GM12878 (cell line): ENCODE data around the gene RAPSN. TPM values are rescaled to one million over a fixed set of nuclear protein-coding genes. Genes with fewer than 3 reads are reported as not detected.

Experiments used
- ATAC-seq: fragments of 200-7000 bp; cut with Tn5 transposase; 3 replicates; pipeline ENCODE4 v1.9.1; 2020; ENCODE audit warnings: mild to moderate bottlenecking, moderate library complexity
- BruUV-seq: library from RNA; stranded (reverse); fragments of 400-500 nt; replicated peaks from 2 replicates; lab custom pipeline; 2021; lab: Mats Ljungman, UMichigan
- CTCF ChIA-PET: fragments of 300-600 bp; sonication (Branson Sonifier 250); formaldehyde crosslinking; extraction: SDS; loops from one replicate; lab custom pipeline; 2021; ENCODE audit warnings: inconsistent platforms; lab: Yijun Ruan, JAX
- POLR2A ChIA-PET: fragments of 350-600 bp; formaldehyde crosslinking; extraction: SDS; loops from one replicate; lab custom pipeline; 2021; ENCODE audit warnings: inconsistent platforms; lab: Charles Lee
- RAD21 ChIA-PET: fragments of 300-600 bp; sonication (Branson Sonifier 250); formaldehyde crosslinking; loops from one replicate; lab custom pipeline; 2023; ENCODE audit warnings: antibody characterized with exemption; ENCODE audit not compliant: unreplicated experiment; lab: Charles Lee
- SMC1A ChIA-PET: fragments of 300-600 bp; sonication (Branson Sonifier 250); formaldehyde crosslinking; loops from one replicate; lab custom pipeline; 2023; ENCODE audit not compliant: unreplicated experiment, uncharacterized antibody; lab: Charles Lee
- DNase-seq: peaks from one replicate; pipeline ENCODE4 v3.0.0-alpha.2; 2011; ENCODE audit warnings: low read depth, low spot score
- FAIRE-seq: peaks from 3 replicates; lab custom pipeline; 2011; peaks lifted over from hg19 to GRCh38; lab: Jason Lieb, UNC
- H2AFZ ChIP-seq: 2 replicates; pipeline ENCODE4 v1.6.0; 2011; ENCODE audit warnings: low read depth, low read length, control low read depth; ENCODE audit not compliant: control insufficient read depth
- H3K27ac ChIP-seq: 2 replicates; pipeline ENCODE4 v1.5.1; 2011; ENCODE audit warnings: control low read depth; ENCODE audit not compliant: control insufficient read depth, insufficient read depth
- H3K27me3 ChIP-seq, 2 experiments: replicated peaks in 1 of 2; 2 replicates each; pipeline versions ENCODE4 v1.6.0 to v1.6.1; 2011; ENCODE audit warnings: low read length in 1 of 2; ENCODE audit not compliant: control insufficient read depth in 2 of 2, insufficient read depth in 2 of 2
- H3K36me3 ChIP-seq, 2 experiments: 2 replicates each; pipeline ENCODE4 v1.5.1; 2011; ENCODE audit warnings: low read length in 1 of 2; ENCODE audit not compliant: control insufficient read depth in 2 of 2, insufficient read depth in 2 of 2
- H3K4me1 ChIP-seq: 2 replicates; pipeline ENCODE4 v1.6.1; 2011; ENCODE audit warnings: mild to moderate bottlenecking, low read length, moderate library complexity, mixed read lengths; ENCODE audit not compliant: control insufficient read depth, insufficient read depth
- H3K4me2 ChIP-seq: 2 replicates; pipeline ENCODE4 v1.6.0; 2011; ENCODE audit warnings: control low read depth; ENCODE audit not compliant: control insufficient read depth, insufficient read depth
- H3K4me3 ChIP-seq: fragments of 200-600 bp; sonication (generic); 2 replicates; pipeline ENCODE4 v1.5.1; 2016
- H3K79me2 ChIP-seq: 2 replicates; pipeline ENCODE4 v1.6.0; 2011; ENCODE audit warnings: low read length; ENCODE audit not compliant: control insufficient read depth, insufficient read depth
- H3K9ac ChIP-seq: 2 replicates; pipeline ENCODE4 v1.8.0; 2011; ENCODE audit warnings: low read length, control low read depth, mixed read lengths; ENCODE audit not compliant: control insufficient read depth, insufficient read depth
- H3K9me3 ChIP-seq: replicated peaks from 3 replicates; pipeline ENCODE4 v1.5.1; 2011; ENCODE audit warnings: mild to moderate bottlenecking, low read length; ENCODE audit not compliant: control insufficient read depth, insufficient read depth
- H4K20me1 ChIP-seq: 2 replicates; pipeline ENCODE4 v1.6.0; 2011; ENCODE audit not compliant: control insufficient read depth, insufficient read depth
- POLR2AphosphoS5 ChIP-seq: IDR thresholded peaks from 2 replicates; pipeline ENCODE4 v1.6.1; 2011; ENCODE audit warnings: mild to moderate bottlenecking, low read length, inconsistent platforms
- WGBS: methylation state at CpG from one replicate; pipeline ENCODE4 v1.1.6; 2016; ENCODE audit warnings: low lambda C conversion rate; ENCODE audit not compliant: insufficient replicate concordance, insufficient coverage; ENCODE audit errors: missing lambda C conversion rate; 5-methylcytosine and 5-hydroxymethylcytosine counted together
- in situ Hi-C: fragments of 300-500 bp; cut with MboI; formaldehyde crosslinking; loops from 9 replicates; pipeline ENCODE4 v1.14.3; 2018; ENCODE audit warnings: mixed read lengths
- intact Hi-C: fragments of 100-400 bp; cut with micrococcal nuclease; formaldehyde crosslinking; loops from one replicate; pipeline ENCODE4 v1.14.2; 2022; ENCODE audit not compliant: unreplicated experiment
- polyA plus RNA-seq, 11 experiments: library from polyadenylated mRNA; depleted of rRNA in 4 of 11; unstranded in 6 of 11; stranded (reverse) in 5 of 11; fragments of >200 nt; fragmentation: Nextera tagmentation in 4 of 11; fragmentation: Illumina TruSeq in 1 of 11; extraction: Ambion mirVana in 4 of 11; extraction: Trizol in 1 of 11; gene quantifications; 1 replicate in 1 of 11; 2 replicates in 10 of 11; pipeline versions ENCODE4 v1.2.1 to v1.2.3, GENCODE V29; 2011 to 2016; ENCODE audit warnings: inconsistent platforms in 2 of 11, missing spikeins in 2 of 11, low read depth in 1 of 11
- total RNA-seq, 4 experiments: library from RNA; depleted of rRNA in 3 of 4; stranded (reverse); fragments of >200 nt in 3 of 4; fragmentation: Illumina TruSeq in 1 of 4; extraction: Trizol in 1 of 4; gene quantifications; 2 replicates each; pipeline versions ENCODE4 v1.2.1 to v1.2.3, GENCODE V29; 2013 to 2021
- TF ChIP-seq, protein P1 (sequence below): fragments of 450-650 bp; IDR thresholded peaks from 2 replicates; pipeline ENCODE4 v1.6.1; 2017; ENCODE audit warnings: low read depth, mild to moderate bottlenecking, moderate library complexity
- TF ChIP-seq, protein P2 (sequence below): IDR thresholded peaks from 2 replicates; pipeline ENCODE4 v1.6.1; 2012; ENCODE audit warnings: improper control_type of control experiment, low read depth, low read length; ENCODE audit not compliant: insufficient replicate concordance

Gene RAPSN
- total and polyA plus RNA-seq, 10 of the 15 experiments (the other 5 are each of a cell fraction or from before 2014, with no cell fraction given) = 0.08 to 0.23 (median 0.14) TPM; not detected in 6

DNA sequence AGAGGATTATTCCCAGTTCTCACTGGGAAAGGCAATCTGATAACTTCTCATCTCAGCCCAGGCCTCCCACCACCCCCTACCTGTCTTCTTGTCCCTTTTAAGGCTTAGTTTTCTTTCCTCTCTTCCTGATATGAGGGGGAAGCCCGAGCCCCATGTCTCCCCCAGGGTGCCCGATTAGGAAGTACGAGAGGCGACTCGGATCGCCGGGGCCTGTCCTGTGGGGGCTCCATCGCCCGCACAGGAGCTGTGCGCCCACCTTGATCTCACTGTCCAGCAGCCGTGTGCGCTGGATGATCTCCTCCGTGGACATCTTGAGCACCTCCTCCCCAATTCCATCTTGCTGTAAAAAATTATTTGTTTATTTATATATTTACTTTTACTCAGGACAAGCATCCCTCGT, 23.3 kb downstream of the RAPSN start:
- DNase-seq = no peak
- Histone ChIP-seq H3K79me2 (peaks cover 22% of the 10 kb centered on the region), H3K36me3 (peaks cover 16 to 24% of the 10 kb centered on the region in 2 experiments)
- TF ChIP-seq, protein P1, sequence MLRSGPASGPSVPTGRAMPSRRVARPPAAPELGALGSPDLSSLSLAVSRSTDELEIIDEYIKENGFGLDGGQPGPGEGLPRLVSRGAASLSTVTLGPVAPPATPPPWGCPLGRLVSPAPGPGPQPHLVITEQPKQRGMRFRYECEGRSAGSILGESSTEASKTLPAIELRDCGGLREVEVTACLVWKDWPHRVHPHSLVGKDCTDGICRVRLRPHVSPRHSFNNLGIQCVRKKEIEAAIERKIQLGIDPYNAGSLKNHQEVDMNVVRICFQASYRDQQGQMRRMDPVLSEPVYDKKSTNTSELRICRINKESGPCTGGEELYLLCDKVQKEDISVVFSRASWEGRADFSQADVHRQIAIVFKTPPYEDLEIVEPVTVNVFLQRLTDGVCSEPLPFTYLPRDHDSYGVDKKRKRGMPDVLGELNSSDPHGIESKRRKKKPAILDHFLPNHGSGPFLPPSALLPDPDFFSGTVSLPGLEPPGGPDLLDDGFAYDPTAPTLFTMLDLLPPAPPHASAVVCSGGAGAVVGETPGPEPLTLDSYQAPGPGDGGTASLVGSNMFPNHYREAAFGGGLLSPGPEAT = no peak
- TF ChIP-seq, all 136 proteins: peak for 0
- peak overlapping the region; percentile 98 for H3K9ac ChIP-seq
- no peaks in the 10 kb centered on the region for H4K20me1 ChIP-seq
- peak overlapping the region; percentile 97 for H3K4me3 ChIP-seq
- SMC1A ChIA-PET = interaction anchor here (0.8 to 1.4 kb wide), 2 partner anchors 52 to 289 kb away, joined by 3 read pairs; no protein-coding TSS in a partner anchor
- in situ Hi-C loops (no loop called here), intact Hi-C loops (loop anchor here (5.0 kb wide), 1 partner anchor 248 kb away; the partner anchor contains the start of gene ARFGAP2)
- BruUV-seq = TSS peak; percentile 81
- H3K27ac ChIP-seq = peak overlapping the region; percentile 99
- H3K27me3 ChIP-seq = no peaks in the 10 kb centered on the region
- ATAC-seq (peak; percentile 12), FAIRE-seq (no peak)
- POLR2A ChIA-PET = interaction anchor here (0.5 to 1.7 kb wide), 4 partner anchors 8 to 207 kb away, joined by 3 to 4 read pairs (median 3); partner anchors contain the start of genes ACP2 and SLC39A13
- H3K4me2 ChIP-seq = peak overlapping the region; percentile 98
- H2AFZ ChIP-seq = peak overlapping the region; percentile 100; the same call in 1 of the 2 replicates
- CTCF ChIA-PET = interaction anchor here (1.1 to 4.2 kb wide), 4 partner anchors 14 to 167 kb away, joined by 3 to 39 read pairs (median 5); no protein-coding TSS in a partner anchor
- 9% methylated on average over 14 of the region's 14 CpGs for WGBS
- peaks cover 12% of the 10 kb centered on the region for H3K4me1 ChIP-seq
- no peaks in the 10 kb centered on the region for H3K9me3 ChIP-seq
- RAD21 ChIA-PET = interaction anchor here (1.2 kb wide), 1 partner anchor 177 kb away, joined by 3 read pairs; the partner anchor contains the start of gene ACP2

DNA sequence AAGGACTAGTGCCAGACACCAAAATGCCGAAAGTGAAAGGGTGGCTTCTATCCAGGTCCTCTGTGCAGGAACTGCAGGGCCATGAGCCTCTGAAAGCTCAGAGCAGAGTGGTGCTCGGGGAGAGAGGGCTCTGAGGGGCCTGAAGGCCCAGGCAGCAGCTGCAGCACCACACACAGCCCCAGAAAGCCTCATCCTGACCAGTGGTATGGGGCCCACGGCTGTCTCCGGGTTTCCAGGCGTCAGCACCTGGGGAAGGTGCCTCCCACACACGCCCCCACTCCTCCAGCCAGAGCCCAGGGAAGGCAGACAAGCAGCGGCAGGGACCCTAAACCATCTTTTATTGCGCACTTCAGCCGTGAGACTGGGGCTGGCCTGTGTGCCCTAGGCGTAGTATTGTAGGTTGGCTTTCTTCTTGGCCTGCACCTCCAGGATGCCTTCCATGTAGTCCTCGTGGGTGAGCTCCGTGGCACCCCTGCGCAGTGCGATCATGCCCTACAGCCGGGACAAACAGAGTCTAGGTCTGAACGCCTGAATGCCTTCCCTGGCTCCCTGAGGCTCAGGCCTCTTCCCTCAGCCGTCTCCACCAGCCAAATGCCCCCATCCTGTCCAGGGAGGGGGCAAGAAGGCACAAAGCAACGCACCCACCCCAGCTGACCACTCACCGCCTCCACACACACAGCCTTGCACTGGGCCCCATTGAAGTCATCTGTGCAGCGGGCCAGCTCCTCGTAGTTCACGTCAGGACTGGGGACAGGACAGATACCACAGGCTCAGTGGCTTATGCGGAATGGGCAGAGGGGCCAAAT, 30.3 kb downstream of the RAPSN start:
- H3K27me3 ChIP-seq = no peaks in the 10 kb centered on the region
- CTCF ChIA-PET = no interaction called here
- H3K4me2 ChIP-seq = no peak overlapping the region
- RAD21 ChIA-PET = no interaction called here
- DNase-seq (no peak), ATAC-seq (no peak), FAIRE-seq (no peak)
- H3K9ac ChIP-seq = no peak overlapping the region
- TSS peak; percentile 10 for BruUV-seq
- no peaks in the 10 kb centered on the region for H3K9me3 ChIP-seq
- H3K4me1 ChIP-seq = no peaks in the 10 kb centered on the region
- in situ Hi-C loops (no loop called here), intact Hi-C loops (no loop called here)
- no peaks in the 10 kb centered on the region for H3K79me2 ChIP-seq
- peaks cover 12 to 29% of the 10 kb centered on the region in 2 experiments for H3K36me3 ChIP-seq
- H3K4me3 ChIP-seq = no peak overlapping the region
- no peak overlapping the region for H2AFZ ChIP-seq
- 89% methylated on average over 23 of the region's 23 CpGs for WGBS
- H3K27ac ChIP-seq = no peak overlapping the region
- TF ChIP-seq, protein P2, sequence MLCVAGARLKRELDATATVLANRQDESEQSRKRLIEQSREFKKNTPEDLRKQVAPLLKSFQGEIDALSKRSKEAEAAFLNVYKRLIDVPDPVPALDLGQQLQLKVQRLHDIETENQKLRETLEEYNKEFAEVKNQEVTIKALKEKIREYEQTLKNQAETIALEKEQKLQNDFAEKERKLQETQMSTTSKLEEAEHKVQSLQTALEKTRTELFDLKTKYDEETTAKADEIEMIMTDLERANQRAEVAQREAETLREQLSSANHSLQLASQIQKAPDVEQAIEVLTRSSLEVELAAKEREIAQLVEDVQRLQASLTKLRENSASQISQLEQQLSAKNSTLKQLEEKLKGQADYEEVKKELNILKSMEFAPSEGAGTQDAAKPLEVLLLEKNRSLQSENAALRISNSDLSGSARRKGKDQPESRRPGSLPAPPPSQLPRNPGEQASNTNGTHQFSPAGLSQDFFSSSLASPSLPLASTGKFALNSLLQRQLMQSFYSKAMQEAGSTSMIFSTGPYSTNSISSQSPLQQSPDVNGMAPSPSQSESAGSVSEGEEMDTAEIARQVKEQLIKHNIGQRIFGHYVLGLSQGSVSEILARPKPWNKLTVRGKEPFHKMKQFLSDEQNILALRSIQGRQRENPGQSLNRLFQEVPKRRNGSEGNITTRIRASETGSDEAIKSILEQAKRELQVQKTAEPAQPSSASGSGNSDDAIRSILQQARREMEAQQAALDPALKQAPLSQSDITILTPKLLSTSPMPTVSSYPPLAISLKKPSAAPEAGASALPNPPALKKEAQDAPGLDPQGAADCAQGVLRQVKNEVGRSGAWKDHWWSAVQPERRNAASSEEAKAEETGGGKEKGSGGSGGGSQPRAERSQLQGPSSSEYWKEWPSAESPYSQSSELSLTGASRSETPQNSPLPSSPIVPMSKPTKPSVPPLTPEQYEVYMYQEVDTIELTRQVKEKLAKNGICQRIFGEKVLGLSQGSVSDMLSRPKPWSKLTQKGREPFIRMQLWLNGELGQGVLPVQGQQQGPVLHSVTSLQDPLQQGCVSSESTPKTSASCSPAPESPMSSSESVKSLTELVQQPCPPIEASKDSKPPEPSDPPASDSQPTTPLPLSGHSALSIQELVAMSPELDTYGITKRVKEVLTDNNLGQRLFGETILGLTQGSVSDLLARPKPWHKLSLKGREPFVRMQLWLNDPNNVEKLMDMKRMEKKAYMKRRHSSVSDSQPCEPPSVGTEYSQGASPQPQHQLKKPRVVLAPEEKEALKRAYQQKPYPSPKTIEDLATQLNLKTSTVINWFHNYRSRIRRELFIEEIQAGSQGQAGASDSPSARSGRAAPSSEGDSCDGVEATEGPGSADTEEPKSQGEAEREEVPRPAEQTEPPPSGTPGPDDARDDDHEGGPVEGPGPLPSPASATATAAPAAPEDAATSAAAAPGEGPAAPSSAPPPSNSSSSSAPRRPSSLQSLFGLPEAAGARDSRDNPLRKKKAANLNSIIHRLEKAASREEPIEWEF = no peak
- peak; percentile 15; the same call in 1 of the 2 replicates for TF ChIP-seq POLR2AphosphoS5
- no peaks in the 10 kb centered on the region for H4K20me1 ChIP-seq
- POLR2A ChIA-PET = interaction anchor here (1.1 kb wide), 1 partner anchor 205 kb away, joined by 6 read pairs; no protein-coding TSS in a partner anchor
- SMC1A ChIA-PET = interaction anchor here (0.6 kb wide), 1 partner anchor 936 kb away, joined by 3 read pairs; no protein-coding TSS in a partner anchor
